Ovary (tissue), 9 donors: ENCODE measurements around the gene PUS3. TPM values are rescaled to one million over a fixed set of nuclear protein-coding genes. Genes with fewer than 3 reads are reported as not detected.

Experiments used
- DNase-seq, 5 donors: peaks; one replicate each; pipeline ENCODE4 v3.0.0-alpha.2; 2019 to 2020
- H3K27ac ChIP-seq, 2 donors: fragments of 200-600 bp; one replicate each; pipeline versions ENCODE4 v1.5.1 to v1.8.0; 2019 to 2022
- H3K27me3 ChIP-seq: fragments of 200-600 bp; one replicate; pipeline ENCODE4 v1.8.0; 2022
- H3K36me3 ChIP-seq: fragments of 200-600 bp; sonication (generic); one replicate; pipeline ENCODE4 v1.5.1; 2019
- H3K4me1 ChIP-seq: one replicate; pipeline ENCODE4 v1.8.1; 2013; ENCODE audit warnings: mild to moderate bottlenecking, moderate library complexity; ENCODE audit not compliant: insufficient read depth
- H3K4me3 ChIP-seq: fragments of 200-600 bp; sonication (generic); one replicate; pipeline ENCODE4 v1.5.1; 2017
- H3K9me3 ChIP-seq, 2 donors: fragments of 200-600 bp in 1 of 2; sonication (generic) in 1 of 2; one replicate each; pipeline versions ENCODE4 v1.5.1 to v1.8.1; 2013 to 2019; ENCODE audit warnings: mild to moderate bottlenecking in 1 of 2, moderate library complexity in 1 of 2
- EP300 ChIP-seq: sonication (generic); formaldehyde crosslinking; IDR thresholded peaks from one replicate; pipeline ENCODE4 v1.6.1; 2017; ENCODE audit warnings: antibody characterized with exemption
- POLR2A ChIP-seq: fragments of 450-650 bp; IDR thresholded peaks from one replicate; pipeline ENCODE4 v1.6.1; 2017; ENCODE audit warnings: antibody characterized with exemption, mild to moderate bottlenecking, moderate library complexity
- WGBS, 3 donors: extraction: QIAGEN DNeasy Blood & Tissue Kit in 1 of 3; methylation state at CpG; one replicate each; pipeline versions ENCODE4 v1.1.5 to v1.1.7; 2013 to 2017; 5-methylcytosine and 5-hydroxymethylcytosine counted together
- intact Hi-C, 4 donors: fragments of 100-400 bp; cut with DNase I; formaldehyde crosslinking; loops; one replicate each; pipeline versions ENCODE4 v1.11.0 to v1.15.1; 2022 to 2023
- polyA plus RNA-seq, 2 donors: library from polyadenylated mRNA; stranded (reverse); fragments of 200-250 nt in 1 of 2; fragments of 350-450 nt in 1 of 2; fragmentation: Illumina TruSeq in 1 of 2; extraction: RNeasy Lipid Tissue Mini Kit (QIAGEN cat#74804) in 1 of 2; gene quantifications; one replicate each; pipeline ENCODE4 v1.2.3, GENCODE V29; 2013 to 2014
- total RNA-seq, 7 donors: library from RNA; depleted of rRNA in 2 of 7; stranded (reverse); fragments of >200 nt in 2 of 7; fragmentation: NEBNext Ultra II Directional in 3 of 7; extraction: Animal tissue kit (Norgen Biotek cat#: 25700) in 3 of 7; gene quantifications; one replicate each; pipeline versions ENCODE4 v1.1.0 to v1.2.4, GENCODE V29; 2016 to 2023
- TF ChIP-seq, protein P1 (sequence below), 3 donors: fragments of 450-650 bp in 2 of 3; fragments of 200-600 bp in 1 of 3; IDR thresholded peaks; one replicate each; pipeline versions ENCODE4 v1.5.1 to v1.8.0; 2016 to 2022; ENCODE audit warnings: antibody characterized with exemption in 3 of 3, mild to moderate bottlenecking in 1 of 3
- donor health status: DM: no; HTN: no; CAD: no; lungs with moderate emphysema.
- donor health status: DM: no; HTN: no; CAD: no.
- donor health status: Bipolar disorder and iron deficiency.
- donor health status: DM: yes; HTN: yes; CAD: no.
- donor health status: DM: no; HTN: no; CAD: no.
- donor health status: DM: yes; HTN: yes; CAD: no.

PUS3 gene
- total and polyA plus RNA-seq, 9 donors = 3.8 to 16.7 (median 8.9) TPM

DNA sequence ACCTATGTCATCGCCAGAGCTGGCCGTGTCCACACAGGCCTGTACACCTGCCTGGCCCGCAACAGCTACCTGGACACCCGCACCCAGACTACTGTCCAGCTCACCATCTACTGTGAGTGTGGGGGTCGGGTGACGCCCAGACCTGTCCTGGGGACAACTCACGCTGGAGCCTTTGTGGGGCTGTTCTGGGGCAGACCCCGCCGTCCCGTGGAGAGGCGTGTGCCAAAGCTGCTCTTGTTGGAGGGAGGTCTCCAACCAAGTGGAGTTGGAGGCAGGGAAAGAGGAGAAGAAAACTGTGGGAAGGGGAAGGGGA lies 47.1 kb upstream of the PUS3 start:
- intact Hi-C loops = no loop called here

DNA sequence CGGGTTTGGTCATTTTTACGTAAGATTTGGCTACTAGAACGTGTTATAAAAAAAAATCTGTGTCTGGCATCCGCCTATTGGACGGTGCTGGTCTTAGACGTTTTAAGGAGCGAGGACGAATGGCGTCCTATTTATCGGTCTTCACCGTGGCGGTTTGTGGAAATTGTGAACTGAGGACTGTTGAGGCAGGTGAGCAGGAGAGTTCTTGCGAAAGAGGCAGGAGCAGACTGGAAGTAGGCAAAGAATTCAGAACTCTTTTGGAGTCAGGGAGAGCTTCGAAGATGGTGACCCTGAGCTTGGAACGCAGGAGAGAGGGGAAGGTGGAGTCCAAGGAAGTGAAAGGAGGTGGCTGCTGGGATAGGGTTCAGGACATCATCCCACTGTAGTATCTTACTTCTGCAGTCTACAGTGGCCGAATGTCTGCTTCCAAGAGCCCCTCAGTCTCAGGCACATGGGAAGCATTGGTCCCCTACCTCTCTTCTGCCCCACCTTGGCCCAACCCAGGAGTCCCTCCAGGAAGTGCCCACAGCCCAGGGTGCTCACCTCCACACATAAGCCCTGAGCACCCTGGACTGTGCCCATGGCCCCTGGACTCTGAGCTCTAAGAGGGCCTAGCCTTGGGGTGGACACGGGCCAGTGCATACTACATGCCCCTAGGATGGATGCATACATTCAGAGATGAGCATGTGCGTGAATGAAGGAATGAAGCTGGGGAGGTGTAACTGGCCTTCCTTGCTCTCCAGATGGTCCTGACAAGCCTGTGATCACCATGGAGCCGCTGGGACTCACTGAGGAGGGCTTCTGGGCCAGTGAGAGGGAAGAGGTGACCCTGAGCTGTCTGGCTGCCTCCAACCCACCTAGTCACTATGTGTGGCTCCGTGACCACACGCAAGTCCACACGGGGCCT lies 46.5 kb upstream of the PUS3 start:
- Histone ChIP-seq H3K9me3 (no peaks in the 10 kb centered on the region), H3K27ac (no peak overlapping the region), H3K4me3 (no peak overlapping the region), H3K36me3 (no peaks in the 10 kb centered on the region), H3K27me3 (no peaks in the 10 kb centered on the region), H3K4me1 (peaks cover 17% of the 10 kb centered on the region)
- WGBS, 3 donors = 92 to 94% (median 93%) methylated on average over 22 of the region's 22 CpGs
- intact Hi-C loops = loop anchor here in 2 of 4 donors (10.0 kb wide), 1 partner anchor 105 kb away; no protein-coding TSS in a partner anchor
- TF ChIP-seq POLR2A (no peak), EP300 (no peak)
- TF ChIP-seq, protein P1, sequence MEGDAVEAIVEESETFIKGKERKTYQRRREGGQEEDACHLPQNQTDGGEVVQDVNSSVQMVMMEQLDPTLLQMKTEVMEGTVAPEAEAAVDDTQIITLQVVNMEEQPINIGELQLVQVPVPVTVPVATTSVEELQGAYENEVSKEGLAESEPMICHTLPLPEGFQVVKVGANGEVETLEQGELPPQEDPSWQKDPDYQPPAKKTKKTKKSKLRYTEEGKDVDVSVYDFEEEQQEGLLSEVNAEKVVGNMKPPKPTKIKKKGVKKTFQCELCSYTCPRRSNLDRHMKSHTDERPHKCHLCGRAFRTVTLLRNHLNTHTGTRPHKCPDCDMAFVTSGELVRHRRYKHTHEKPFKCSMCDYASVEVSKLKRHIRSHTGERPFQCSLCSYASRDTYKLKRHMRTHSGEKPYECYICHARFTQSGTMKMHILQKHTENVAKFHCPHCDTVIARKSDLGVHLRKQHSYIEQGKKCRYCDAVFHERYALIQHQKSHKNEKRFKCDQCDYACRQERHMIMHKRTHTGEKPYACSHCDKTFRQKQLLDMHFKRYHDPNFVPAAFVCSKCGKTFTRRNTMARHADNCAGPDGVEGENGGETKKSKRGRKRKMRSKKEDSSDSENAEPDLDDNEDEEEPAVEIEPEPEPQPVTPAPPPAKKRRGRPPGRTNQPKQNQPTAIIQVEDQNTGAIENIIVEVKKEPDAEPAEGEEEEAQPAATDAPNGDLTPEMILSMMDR (IDR thresholded peaks at IDR 0.05) = no peak
- DNase-seq = no peak

More for the DNA sequence above, 47.1 kb upstream of the PUS3 start:
- no peak overlapping the region for H3K4me3 ChIP-seq
- peaks cover 17% of the 10 kb centered on the region for H3K4me1 ChIP-seq
- no peaks in the 10 kb centered on the region for H3K36me3 ChIP-seq
- 86 to 95% (median 92%) methylated on average over 11 of the region's 11 CpGs for WGBS, 3 donors
- no peaks in the 10 kb centered on the region for H3K9me3 ChIP-seq
- no peak overlapping the region for H3K27ac ChIP-seq
- TF ChIP-seq, protein P1 (IDR thresholded peaks at IDR 0.05) = no peak
- TF ChIP-seq EP300 (no peak), POLR2A (no peak)
- DNase-seq = no peak
- H3K27me3 ChIP-seq = no peaks in the 10 kb centered on the region

- Histone ChIP-seq H3K4me1 (peaks cover 17% of the 10 kb centered on the region), H3K36me3 (no peaks in the 10 kb centered on the region), H3K27ac (no peak overlapping the region), H3K9me3 (no peaks in the 10 kb centered on the region), H3K27me3 (no peaks in the 10 kb centered on the region), H3K4me3 (no peak overlapping the region)
- TF ChIP-seq, protein P1 (IDR thresholded peaks at IDR 0.05) = no peak
- TF ChIP-seq EP300 = no peak
- TF ChIP-seq POLR2A = no peak
- WGBS, 3 donors = 76 to 82% (median 78%) methylated on average over 23 of the region's 23 CpGs
- peak in 1 of 5 donors; percentile 32 for DNase-seq
- intact Hi-C loops = loop anchor here in 2 of 4 donors (10.0 kb wide), 1 partner anchor 106 kb away; no protein-coding TSS in a partner anchor
These were observed 45.5 kb upstream of the PUS3 start for GRCh38 chr11:125948278-125949051.

DNA sequence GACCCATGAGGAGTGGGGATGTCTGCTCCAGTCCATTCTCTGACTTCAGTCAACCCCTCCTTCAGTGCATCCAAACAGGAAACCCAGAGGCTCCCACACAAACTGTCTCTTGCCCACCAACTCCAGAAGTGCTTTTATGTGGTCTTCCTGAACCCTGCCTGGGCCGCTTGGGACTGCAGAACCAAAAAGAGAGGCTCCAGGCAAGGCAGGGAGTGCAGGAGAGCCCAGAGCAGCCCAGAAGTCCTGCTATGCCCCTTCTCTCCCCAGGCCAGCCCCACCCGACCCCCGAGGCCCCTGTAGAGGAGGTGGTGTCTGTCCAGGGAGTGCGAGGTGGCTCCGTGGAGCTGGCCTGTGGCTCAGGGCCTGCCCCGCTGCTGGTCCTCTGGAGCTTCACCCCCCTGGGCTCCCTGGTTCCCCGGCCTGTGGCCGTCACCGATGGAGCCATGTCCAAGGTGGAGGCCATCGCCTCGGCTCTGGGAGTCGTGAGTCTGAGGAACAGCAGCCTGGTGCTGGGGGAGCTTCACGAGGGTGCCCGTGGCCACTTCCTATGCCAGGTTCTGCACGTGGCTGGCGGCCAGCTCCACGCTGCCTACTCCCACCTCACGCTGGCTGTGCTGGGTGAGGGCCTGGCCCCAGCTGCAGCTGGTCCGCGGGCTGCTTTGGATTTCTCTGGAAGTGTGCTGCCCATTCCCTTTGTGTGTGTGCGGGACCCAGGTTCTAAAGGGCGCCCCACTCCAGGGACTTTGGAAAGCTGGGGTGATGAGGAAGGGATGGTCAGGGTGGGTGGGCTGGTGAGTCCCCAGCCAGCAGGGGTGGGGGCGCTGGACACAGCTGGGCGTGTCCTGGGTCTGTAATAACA lies 44.6 kb upstream of the PUS3 start:
- WGBS, 3 donors = 85 to 92% (median 91%) methylated on average over 24 of the region's 24 CpGs
- Histone ChIP-seq H3K27me3 (no peaks in the 10 kb centered on the region), H3K4me3 (no peak overlapping the region), H3K36me3 (no peaks in the 10 kb centered on the region), H3K4me1 (peaks cover 13% of the 10 kb centered on the region), H3K9me3 (no peaks in the 10 kb centered on the region), H3K27ac (no peak overlapping the region)
- peak in 1 of 5 donors; percentile 41 for DNase-seq
- intact Hi-C loops = loop anchor here in 2 of 4 donors (10.0 kb wide), 1 partner anchor 107 kb away; no protein-coding TSS in a partner anchor
- TF ChIP-seq EP300 = no peak
- TF ChIP-seq POLR2A = no peak
- TF ChIP-seq, protein P1 (IDR thresholded peaks at IDR 0.05) = no peak
